SHP77 treated with DMSO at 0.1 percent for 48 hours (cell line): ENCODE measurements around the gene KLHDC8B.
"Not testable (repeated sequence)": the region's sequence is repeated elsewhere in the genome, so short reads cannot be mapped to it uniquely, and the experiment has no call there.

Experiments
- DNase-seq: peaks from one replicate; lab custom pipeline; 2025; lab: John Stamatoyannopoulos, UW

The KLHDC8B gene

GRCh38 chr3:49183873-49184272 lies 12.5 kb downstream of the KLHDC8B start:
- DNase-seq = no peak

GRCh38 chr3:49191741-49192140 lies 20.3 kb downstream of the KLHDC8B start:
- DNase-seq = no peak

GRCh38 chr3:49198161-49198560 lies 26.8 kb downstream of the KLHDC8B start:
- no peak for DNase-seq

GRCh38 chr3:49198611-49199230 lies 27.3 kb downstream of the KLHDC8B start:
- DNase-seq = no peak

- DNase-seq = no peak
Observed at GRCh38 chr3:49199239-49199899, 28.0 kb downstream of the KLHDC8B start.

GRCh38 chr3:49199900-49200281 lies 28.5 kb downstream of the KLHDC8B start:
- DNase-seq = no peak

- DNase-seq = no peak
Observed at GRCh38 chr3:49213541-49213943, 42.1 kb downstream of the KLHDC8B start.

GRCh38 chr3:49213998-49214397 lies 42.6 kb downstream of the KLHDC8B start:
- no peak for DNase-seq

- not testable (repeated sequence) for DNase-seq
Observed at GRCh38 chr3:49216687-49217086, 45.3 kb downstream of the KLHDC8B start.

- not testable (repeated sequence) for DNase-seq
Observed at GRCh38 chr3:49217108-49217507, 45.7 kb downstream of the KLHDC8B start.

- no peak for DNase-seq
Observed at GRCh38 chr3:49217688-49218470, 46.5 kb downstream of the KLHDC8B start.

GRCh38 chr3:49218471-49218989 lies 47.1 kb downstream of the KLHDC8B start:
- peak; percentile 31 for DNase-seq

- no peak for DNase-seq
Observed at GRCh38 chr3:49219132-49219531, 47.7 kb downstream of the KLHDC8B start.

- not testable (repeated sequence) for DNase-seq
Observed at GRCh38 chr3:49220985-49221563, 49.7 kb downstream of the KLHDC8B start.

GRCh38 chr3:49222002-49222401 lies 50.6 kb downstream of the KLHDC8B start:
- no peak for DNase-seq
